Testis (tissue), 2 donors: ENCODE data around the gene GPHN.

Experiments used
- CTCF ChIP-seq, 3 experiments: fragments of 450-650 bp in 2 of 3; fragments of 200-600 bp in 1 of 3; sonication (generic) in 1 of 3; IDR thresholded peaks; one replicate each; pipeline ENCODE4 v1.5.1; 2016 to 2019; ENCODE audit warnings: antibody characterized with exemption in 3 of 3, mild to moderate bottlenecking in 2 of 3, moderate library complexity in 1 of 3
- POLR2A ChIP-seq: fragments of 450-650 bp; IDR thresholded peaks from one replicate; pipeline ENCODE4 v1.6.1; 2017; ENCODE audit warnings: antibody characterized with exemption, mild to moderate bottlenecking, moderate library complexity

- TF ChIP-seq CTCF (IDR thresholded peaks at IDR 0.05) (no peak), POLR2A (no peak)
Observed at GRCh38 chr14:67167420-67168109, 659.6 kb downstream of the GPHN start.
